GM12878 (cell line): ENCODE measurements around the gene AIDA. TPM values are rescaled to one million over a fixed set of nuclear protein-coding genes. Genes with fewer than 3 reads are reported as not detected.

Experiments used
- ATAC-seq: fragments of 200-7000 bp; cut with Tn5 transposase; 3 replicates; pipeline ENCODE4 v1.9.1; 2020; ENCODE audit warnings: mild to moderate bottlenecking, moderate library complexity
- BruUV-seq: library from RNA; stranded (reverse); fragments of 400-500 nt; replicated peaks from 2 replicates; lab custom pipeline; 2021; lab: Mats Ljungman, UMichigan
- CTCF ChIA-PET: fragments of 300-600 bp; sonication (Branson Sonifier 250); formaldehyde crosslinking; extraction: SDS; loops from one replicate; lab custom pipeline; 2021; ENCODE audit warnings: inconsistent platforms; lab: Yijun Ruan, JAX
- POLR2A ChIA-PET: fragments of 350-600 bp; formaldehyde crosslinking; extraction: SDS; loops from one replicate; lab custom pipeline; 2021; ENCODE audit warnings: inconsistent platforms; lab: Charles Lee
- RAD21 ChIA-PET: fragments of 300-600 bp; sonication (Branson Sonifier 250); formaldehyde crosslinking; loops from one replicate; lab custom pipeline; 2023; ENCODE audit warnings: antibody characterized with exemption; ENCODE audit not compliant: unreplicated experiment; lab: Charles Lee
- SMC1A ChIA-PET: fragments of 300-600 bp; sonication (Branson Sonifier 250); formaldehyde crosslinking; loops from one replicate; lab custom pipeline; 2023; ENCODE audit not compliant: unreplicated experiment, uncharacterized antibody; lab: Charles Lee
- DNase-seq: peaks from one replicate; pipeline ENCODE4 v3.0.0-alpha.2; 2011; ENCODE audit warnings: low read depth, low spot score
- FAIRE-seq: peaks from 3 replicates; lab custom pipeline; 2011; peaks lifted over from hg19 to GRCh38; lab: Jason Lieb, UNC
- H2AFZ ChIP-seq: 2 replicates; pipeline ENCODE4 v1.6.0; 2011; ENCODE audit warnings: low read depth, low read length, control low read depth; ENCODE audit not compliant: control insufficient read depth
- H3K27ac ChIP-seq: 2 replicates; pipeline ENCODE4 v1.5.1; 2011; ENCODE audit warnings: control low read depth; ENCODE audit not compliant: control insufficient read depth, insufficient read depth
- H3K27me3 ChIP-seq, 2 experiments: replicated peaks in 1 of 2; 2 replicates each; pipeline versions ENCODE4 v1.6.0 to v1.6.1; 2011; ENCODE audit warnings: low read length in 1 of 2; ENCODE audit not compliant: control insufficient read depth in 2 of 2, insufficient read depth in 2 of 2
- H3K36me3 ChIP-seq, 2 experiments: 2 replicates each; pipeline ENCODE4 v1.5.1; 2011; ENCODE audit warnings: low read length in 1 of 2; ENCODE audit not compliant: control insufficient read depth in 2 of 2, insufficient read depth in 2 of 2
- H3K4me1 ChIP-seq: 2 replicates; pipeline ENCODE4 v1.6.1; 2011; ENCODE audit warnings: mild to moderate bottlenecking, low read length, moderate library complexity, mixed read lengths; ENCODE audit not compliant: control insufficient read depth, insufficient read depth
- H3K4me2 ChIP-seq: 2 replicates; pipeline ENCODE4 v1.6.0; 2011; ENCODE audit warnings: control low read depth; ENCODE audit not compliant: control insufficient read depth, insufficient read depth
- H3K4me3 ChIP-seq: fragments of 200-600 bp; sonication (generic); 2 replicates; pipeline ENCODE4 v1.5.1; 2016
- H3K79me2 ChIP-seq: 2 replicates; pipeline ENCODE4 v1.6.0; 2011; ENCODE audit warnings: low read length; ENCODE audit not compliant: control insufficient read depth, insufficient read depth
- H3K9ac ChIP-seq: 2 replicates; pipeline ENCODE4 v1.8.0; 2011; ENCODE audit warnings: low read length, control low read depth, mixed read lengths; ENCODE audit not compliant: control insufficient read depth, insufficient read depth
- H3K9me3 ChIP-seq: replicated peaks from 3 replicates; pipeline ENCODE4 v1.5.1; 2011; ENCODE audit warnings: mild to moderate bottlenecking, low read length; ENCODE audit not compliant: control insufficient read depth, insufficient read depth
- H4K20me1 ChIP-seq: 2 replicates; pipeline ENCODE4 v1.6.0; 2011; ENCODE audit not compliant: control insufficient read depth, insufficient read depth
- FOXM1 ChIP-seq: IDR thresholded peaks from 2 replicates; pipeline ENCODE4 v1.6.1; 2012; ENCODE audit warnings: low read depth, mild to moderate bottlenecking, inconsistent platforms, low read length, moderate library complexity
- HSF1 ChIP-seq: fragments of 150-350 bp; IDR thresholded peaks from 2 replicates; pipeline ENCODE4 v1.6.1; 2014; ENCODE audit warnings: mild to moderate bottlenecking, low read depth, low read length
- NFYA ChIP-seq: IDR thresholded peaks from 2 replicates; pipeline ENCODE4 v1.6.1; 2011; ENCODE audit warnings: low read depth, mild to moderate bottlenecking, low read length, improper control_type of control experiment, borderline replicate concordance
- POU2F2 ChIP-seq: IDR thresholded peaks from 3 replicates; pipeline ENCODE4 v1.6.1; 2011; ENCODE audit warnings: low read depth, mild to moderate bottlenecking, low read length, borderline replicate concordance
- TCF3 ChIP-seq: IDR thresholded peaks from 2 replicates; pipeline ENCODE4 v1.6.1; 2012; ENCODE audit warnings: low read depth, mild to moderate bottlenecking, low read length, borderline replicate concordance; ENCODE audit not compliant: insufficient read depth
- WGBS: methylation state at CpG from one replicate; pipeline ENCODE4 v1.1.6; 2016; ENCODE audit warnings: low lambda C conversion rate; ENCODE audit not compliant: insufficient replicate concordance, insufficient coverage; ENCODE audit errors: missing lambda C conversion rate; 5-methylcytosine and 5-hydroxymethylcytosine counted together
- in situ Hi-C: fragments of 300-500 bp; cut with MboI; formaldehyde crosslinking; loops from 9 replicates; pipeline ENCODE4 v1.14.3; 2018; ENCODE audit warnings: mixed read lengths
- intact Hi-C: fragments of 100-400 bp; cut with micrococcal nuclease; formaldehyde crosslinking; loops from one replicate; pipeline ENCODE4 v1.14.2; 2022; ENCODE audit not compliant: unreplicated experiment
- polyA plus RNA-seq, 11 experiments: library from polyadenylated mRNA; depleted of rRNA in 4 of 11; unstranded in 6 of 11; stranded (reverse) in 5 of 11; fragments of >200 nt; fragmentation: Nextera tagmentation in 4 of 11; fragmentation: Illumina TruSeq in 1 of 11; extraction: Ambion mirVana in 4 of 11; extraction: Trizol in 1 of 11; gene quantifications; 1 replicate in 1 of 11; 2 replicates in 10 of 11; pipeline versions ENCODE4 v1.2.1 to v1.2.3, GENCODE V29; 2011 to 2016; ENCODE audit warnings: inconsistent platforms in 2 of 11, missing spikeins in 2 of 11, low read depth in 1 of 11
- total RNA-seq, 4 experiments: library from RNA; depleted of rRNA in 3 of 4; stranded (reverse); fragments of >200 nt in 3 of 4; fragmentation: Illumina TruSeq in 1 of 4; extraction: Trizol in 1 of 4; gene quantifications; 2 replicates each; pipeline versions ENCODE4 v1.2.1 to v1.2.3, GENCODE V29; 2013 to 2021

Gene AIDA
- total and polyA plus RNA-seq, 10 of the 15 experiments (the other 5 are each of a cell fraction or from before 2014, with no cell fraction given) = 8.9 to 43.1 (median 19.2) TPM

- ATAC-seq = no peak
- no peak overlapping the region for H3K27ac ChIP-seq
- ChIA-PET CTCF (interaction anchor here (1.0 kb wide), 2 partner anchors 14 to 369 kb away, joined by 3 to 4 read pairs; no protein-coding TSS in a partner anchor), SMC1A (no interaction called here), POLR2A (no interaction called here), RAD21 (no interaction called here)
- H3K36me3 ChIP-seq = no peaks in the 10 kb centered on the region
- H3K9me3 ChIP-seq = no peaks in the 10 kb centered on the region
- no peak overlapping the region for H3K9ac ChIP-seq
- no peak for DNase-seq
- H3K4me3 ChIP-seq = no peak overlapping the region
- H4K20me1 ChIP-seq = no peaks in the 10 kb centered on the region
- no peaks in the 10 kb centered on the region for H3K27me3 ChIP-seq
- H3K79me2 ChIP-seq = no peaks in the 10 kb centered on the region
- WGBS = 69% methylated on average over 10 of the region's 10 CpGs
- in situ Hi-C loops = no loop called here
- no TSS peak for BruUV-seq
- TF ChIP-seq FOXM1 = no peak
- TF ChIP-seq NFYA = no peak
- no peak for TF ChIP-seq TCF3
- TF ChIP-seq HSF1 = no peak
- no peak for TF ChIP-seq POU2F2
- no peak overlapping the region for H3K4me2 ChIP-seq
- H2AFZ ChIP-seq = no peak overlapping the region
- peaks cover 6% of the 10 kb centered on the region for H3K4me1 ChIP-seq
- intact Hi-C loops = no loop called here
- FAIRE-seq = no peak
These were observed 42.3 kb upstream of the AIDA start for GRCh38 chr1:222754366-222755139.
